ENCODE measurements around the gene IQCK.
"Not testable (repeated sequence)": the region's sequence is repeated elsewhere in the genome, so short reads cannot be mapped to it uniquely, and the experiment has no call there.

Gene IQCK

GRCh38 chr16:19700319-19700781, 17.7 kb upstream of the IQCK start:
- no peak for DNase-seq

GRCh38 chr16:19701091-19701490, 17.0 kb upstream of the IQCK start:
- no peak for DNase-seq

- no peak for DNase-seq
These were observed 14.7 kb upstream of the IQCK start for GRCh38 chr16:19703172-19703889.

GRCh38 chr16:19704321-19705145, 13.5 kb upstream of the IQCK start:
- DNase-seq, result no peak

GRCh38 chr16:19705146-19705501, 12.9 kb upstream of the IQCK start:
- DNase-seq, result no peak

GRCh38 chr16:19705843-19706242, 12.2 kb upstream of the IQCK start:
- DNase-seq, result no peak

GRCh38 chr16:19706846-19707245, 11.2 kb upstream of the IQCK start:
- DNase-seq, result no peak

GRCh38 chr16:19707569-19708295, 10.3 kb upstream of the IQCK start:
- no peak for DNase-seq

- no peak for DNase-seq
These were observed 9.5 kb upstream of the IQCK start for GRCh38 chr16:19708296-19709205.

- no peak for DNase-seq
These were observed 8.5 kb upstream of the IQCK start for GRCh38 chr16:19709381-19710136.

GRCh38 chr16:19710191-19710908, 7.7 kb upstream of the IQCK start:
- no peak for DNase-seq

GRCh38 chr16:19710991-19711545, 7.0 kb upstream of the IQCK start:
- no peak for DNase-seq

GRCh38 chr16:19711643-19712042, 6.4 kb upstream of the IQCK start:
- DNase-seq, result no peak

GRCh38 chr16:19712418-19713058, 5.5 kb upstream of the IQCK start:
- no peak for DNase-seq

- no peak for DNase-seq
These were observed 4.4 kb upstream of the IQCK start for GRCh38 chr16:19713697-19714096.

GRCh38 chr16:19715566-19715965, 2.5 kb upstream of the IQCK start:
- DNase-seq, result no peak

GRCh38 chr16:19716183-19716582, 1.9 kb upstream of the IQCK start:
- DNase-seq, result no peak

- not testable (repeated sequence) for DNase-seq
These were observed 1.3 kb upstream of the IQCK start for GRCh38 chr16:19716728-19717127.

GRCh38 chr16:19717314-19717713, 757 bp upstream of the IQCK start:
- DNase-seq, result no peak

GRCh38 chr16:19718624-19718965, 524 bp downstream of the IQCK start:
- no peak for DNase-seq
